ENCODE measurements around the gene L3MBTL4. TPM values are rescaled to one million over a fixed set of nuclear protein-coding genes. Genes with fewer than 3 reads are reported as not detected.
"Not testable (repeated sequence)": the region's sequence is repeated elsewhere in the genome, so short reads cannot be mapped to it uniquely, and the experiment has no call there.

L3MBTL4 gene
- total RNA-seq, 1 experiment from 2014 or later: 2.0 TPM

DNA sequence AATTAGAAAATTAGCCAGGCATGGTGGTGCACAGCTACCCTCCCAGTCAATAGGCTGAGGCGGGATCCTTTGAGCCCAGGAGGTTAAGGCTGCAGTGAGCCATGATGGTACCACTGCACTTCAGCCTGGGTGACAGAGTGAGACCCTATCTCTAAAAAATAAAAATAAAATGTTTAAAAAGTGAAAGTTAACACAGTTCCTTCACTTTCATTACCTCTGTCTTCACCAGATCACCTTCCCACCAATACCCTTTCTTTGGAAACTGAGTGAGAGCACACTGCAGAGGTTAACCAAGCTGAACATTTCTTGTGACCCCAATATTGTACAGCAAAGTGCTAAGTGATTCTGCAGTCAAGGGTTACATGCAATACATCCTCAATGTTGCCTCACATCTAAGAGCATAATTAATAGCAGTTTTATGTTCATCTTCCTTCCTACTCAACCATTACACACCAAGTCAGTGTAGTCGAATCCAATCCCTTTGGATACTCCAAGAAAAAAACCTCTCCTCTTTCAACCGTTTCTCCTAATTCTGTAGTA lies 1.7 kb downstream of the L3MBTL4 start:
- DNase-seq (ENCODE audit: low read depth, low spot score): no peak
- in situ Hi-C loops (cut with HindIII; ENCODE audit: low pct_unique_long_range_greater_than_20kb, low sequenced_read_pairs): no loop called here

DNA sequence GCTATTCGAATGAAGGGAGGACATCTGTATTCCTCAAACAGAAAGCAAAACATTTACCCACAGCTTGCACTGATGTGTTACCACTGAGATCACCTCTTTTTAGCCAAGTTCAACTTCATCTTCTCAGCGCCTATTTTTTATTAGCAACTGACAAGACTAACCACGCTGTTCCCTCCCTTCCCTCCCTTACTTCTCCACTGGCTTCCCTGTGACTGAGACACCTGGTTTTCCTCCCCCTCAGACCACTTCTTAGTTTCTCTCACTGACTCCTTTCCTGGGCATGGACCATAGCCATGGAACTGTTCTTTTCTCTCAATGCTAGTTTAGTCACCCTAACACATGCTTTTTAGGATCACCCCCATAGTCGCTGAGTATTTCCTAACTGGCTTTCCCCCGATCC lies 3.3 kb downstream of the L3MBTL4 start:
- in situ Hi-C loops (cut with HindIII; ENCODE audit: low pct_unique_long_range_greater_than_20kb, low sequenced_read_pairs): no loop called here
- no peak for DNase-seq (ENCODE audit: low read depth, low spot score)

DNA sequence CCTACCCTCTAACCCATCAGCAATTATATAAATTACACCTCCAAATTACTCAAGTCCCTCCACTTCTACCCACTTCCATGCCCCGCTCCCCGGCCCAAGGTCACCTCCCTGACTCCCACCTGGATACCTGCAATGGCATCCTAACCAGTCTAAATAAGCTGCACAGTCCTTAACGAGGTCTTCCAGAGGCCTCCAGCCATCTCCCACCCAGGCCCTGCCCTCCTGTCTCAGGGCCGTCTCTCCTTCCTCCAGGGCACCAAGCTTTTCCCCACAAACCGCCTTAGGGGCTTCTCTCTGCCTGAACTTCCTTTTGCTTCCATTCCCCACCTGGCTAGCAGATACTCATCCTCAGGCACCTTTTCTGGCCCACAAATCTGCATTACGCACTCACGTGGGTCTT lies 4.8 kb downstream of the L3MBTL4 start:
- no peak for DNase-seq (ENCODE audit: low read depth, low spot score)
- in situ Hi-C loops (cut with HindIII; ENCODE audit: low pct_unique_long_range_greater_than_20kb, low sequenced_read_pairs): no loop called here

DNA sequence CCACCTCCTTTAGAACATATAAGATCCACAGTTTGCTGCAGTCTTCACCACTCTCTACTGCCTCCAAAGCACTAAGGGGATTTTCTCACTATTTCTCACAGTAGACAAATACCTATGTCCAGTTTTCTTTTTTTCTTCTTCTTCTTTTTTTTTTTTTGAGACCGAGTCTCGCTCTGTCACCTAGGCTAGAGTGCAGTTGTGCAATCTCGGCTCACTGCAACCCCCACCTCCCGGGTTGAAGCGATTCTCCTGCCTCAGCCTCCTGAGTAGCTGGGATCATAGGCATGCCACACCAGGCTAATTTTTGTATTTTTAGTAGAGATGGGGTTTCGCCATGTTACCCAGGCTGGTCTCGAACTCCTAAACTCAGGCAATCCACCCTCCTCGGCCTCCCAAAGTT lies 6.2 kb downstream of the L3MBTL4 start:
- DNase-seq (ENCODE audit: low read depth, low spot score); in situ Hi-C loops (cut with HindIII; ENCODE audit: low pct_unique_long_range_greater_than_20kb, low sequenced_read_pairs): not testable (repeated sequence)

DNA sequence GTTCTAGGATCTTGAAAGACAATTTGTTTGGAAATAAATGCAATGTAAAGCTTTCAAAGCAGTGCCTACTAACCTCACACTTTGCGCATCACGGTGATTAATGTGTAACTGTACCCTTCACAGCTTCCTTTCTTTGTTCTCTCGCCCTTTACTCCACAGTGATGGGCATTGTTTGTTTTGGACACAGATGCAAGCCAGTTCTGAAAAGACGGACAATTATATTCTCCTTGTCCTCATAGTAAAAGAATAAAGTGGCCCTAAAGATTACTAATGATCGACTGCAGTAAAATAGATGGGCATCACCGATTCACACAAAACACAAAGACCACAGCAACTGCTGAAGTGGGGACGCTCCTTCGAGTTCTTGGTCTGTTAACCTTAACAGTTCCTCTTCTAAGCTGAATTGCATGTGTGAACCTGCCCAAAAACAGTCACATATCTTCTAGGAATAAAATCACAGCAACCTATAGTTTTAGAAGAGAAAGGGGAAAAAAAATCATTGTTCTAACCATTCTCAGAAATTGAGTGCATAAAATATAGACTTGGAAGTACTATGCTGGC lies 7.7 kb downstream of the L3MBTL4 start:
- in situ Hi-C loops (cut with HindIII; ENCODE audit: low pct_unique_long_range_greater_than_20kb, low sequenced_read_pairs): no loop called here
- DNase-seq (ENCODE audit: low read depth, low spot score): no peak

DNA sequence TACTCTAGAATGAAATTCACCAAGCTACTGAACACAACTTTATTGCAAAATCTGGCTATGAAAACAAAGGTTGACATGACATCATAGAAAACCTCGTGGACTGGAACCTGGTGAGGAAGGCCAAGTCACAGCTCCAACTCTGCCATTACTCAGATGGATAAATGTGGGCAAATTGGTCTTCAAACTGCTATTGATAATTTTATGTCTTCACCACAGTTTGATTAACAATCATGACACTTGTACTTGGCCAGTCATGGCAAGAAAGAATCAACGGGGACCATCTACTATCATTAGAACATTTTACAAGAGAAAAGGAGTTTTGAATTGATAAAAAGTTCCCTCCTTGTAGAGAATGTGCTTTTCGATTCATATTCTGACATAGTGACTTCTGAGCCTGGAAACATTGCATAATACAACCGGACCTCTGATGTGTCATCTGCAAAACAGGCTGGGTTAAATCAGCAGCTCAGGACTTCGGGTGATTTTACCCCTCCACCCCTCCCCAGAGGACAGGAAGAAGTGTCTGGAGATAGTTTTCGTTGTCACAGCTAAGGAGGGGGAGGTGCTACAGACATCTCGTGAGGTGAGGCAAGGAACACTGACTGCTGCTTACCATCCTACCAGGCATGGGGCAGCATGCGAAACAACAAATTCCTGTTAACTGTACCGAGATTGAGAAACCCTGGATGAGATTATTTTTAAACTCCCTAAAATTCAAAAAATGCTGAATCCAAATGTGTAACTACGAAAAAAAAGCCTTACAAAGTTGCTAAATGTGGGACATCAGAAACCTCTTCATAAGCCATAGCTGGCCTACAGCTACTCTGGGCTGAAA lies 8.4 kb downstream of the L3MBTL4 start:
- in situ Hi-C loops (cut with HindIII; ENCODE audit: low pct_unique_long_range_greater_than_20kb, low sequenced_read_pairs): no loop called here

DNA sequence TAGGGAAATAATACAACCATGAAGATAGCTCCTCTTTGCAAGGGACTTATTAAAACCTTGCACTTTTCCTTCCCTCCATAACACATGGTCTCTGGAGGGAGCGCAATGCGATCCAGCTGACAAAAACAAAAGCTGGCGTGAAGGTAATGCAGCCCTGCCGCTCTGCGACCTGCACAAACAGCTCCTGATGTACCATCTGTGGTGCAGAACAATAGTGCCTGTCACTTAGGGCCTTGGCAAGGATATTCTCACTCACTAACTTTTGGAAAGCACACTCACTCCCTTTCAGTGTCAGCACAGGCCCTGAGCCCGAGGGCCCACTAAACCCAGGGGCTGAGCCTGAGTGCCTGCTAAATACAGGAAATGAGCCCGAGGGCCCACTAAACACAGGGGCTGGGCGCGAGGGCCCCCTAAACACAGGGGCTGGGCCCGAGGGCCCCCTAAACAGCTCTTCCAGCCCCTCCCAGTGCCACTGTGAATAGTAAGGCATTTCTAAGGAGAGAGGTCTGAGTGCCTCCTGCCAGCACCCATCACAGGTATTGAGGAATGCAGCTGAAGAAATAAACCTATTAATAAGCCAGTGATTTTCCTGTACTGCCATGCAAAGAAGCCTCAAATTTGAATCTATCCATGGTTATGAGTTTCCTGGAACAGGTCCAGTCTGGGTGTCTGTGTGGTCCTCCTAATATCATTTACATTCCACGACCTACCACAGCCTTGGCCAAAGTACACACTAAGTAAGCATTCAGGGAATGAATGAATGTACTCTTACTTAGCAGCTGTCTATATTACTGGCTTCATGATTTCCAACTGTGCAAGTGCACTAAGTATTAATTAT lies 9.3 kb downstream of the L3MBTL4 start:
- in situ Hi-C loops (cut with HindIII; ENCODE audit: low pct_unique_long_range_greater_than_20kb, low sequenced_read_pairs): no loop called here
- no peak for DNase-seq (ENCODE audit: low read depth, low spot score)

More for the DNA sequence above, 8.4 kb downstream of the L3MBTL4 start:
- no peak for DNase-seq (ENCODE audit: low read depth, low spot score)

DNA sequence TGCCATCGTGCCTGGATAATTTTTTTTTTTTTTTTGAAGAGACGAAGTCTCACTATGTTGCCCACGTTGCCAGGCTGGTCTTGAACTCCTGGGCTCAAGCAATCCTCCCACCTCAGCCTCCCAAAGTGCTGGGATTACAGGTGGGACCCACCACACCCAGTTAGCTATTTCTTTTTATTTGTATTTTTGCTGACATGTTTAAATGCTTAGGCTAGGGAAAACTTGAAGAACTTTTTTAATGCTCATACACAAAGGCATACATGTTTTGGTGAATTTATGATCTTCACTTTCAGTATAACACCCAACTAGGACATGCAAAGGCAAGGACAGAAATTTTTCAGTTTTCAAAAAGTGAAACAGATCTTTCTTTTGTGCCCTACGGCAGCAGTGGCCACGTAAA lies 9.9 kb downstream of the L3MBTL4 start:
- in situ Hi-C loops (cut with HindIII; ENCODE audit: low pct_unique_long_range_greater_than_20kb, low sequenced_read_pairs): no loop called here

DNA sequence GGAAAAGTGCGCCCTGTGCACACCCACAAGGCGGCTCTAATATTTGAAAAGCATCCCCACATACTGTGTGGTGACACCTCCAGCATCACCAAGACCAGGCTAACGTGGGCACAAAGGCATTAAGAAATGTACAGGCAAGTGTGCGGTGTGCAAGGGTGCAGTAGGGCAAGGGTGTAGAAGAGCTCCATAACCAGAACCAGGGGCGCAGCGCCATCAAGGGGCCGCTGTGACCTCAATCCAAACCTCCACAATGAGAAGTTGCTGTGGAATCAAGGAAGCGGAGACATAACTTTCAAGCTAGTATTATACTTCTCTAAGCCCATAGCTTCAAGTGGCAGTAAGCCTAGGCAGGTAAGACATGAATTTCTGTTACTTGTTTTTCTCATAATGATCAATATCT lies 13.0 kb downstream of the L3MBTL4 start:
- in situ Hi-C loops (cut with HindIII; ENCODE audit: low pct_unique_long_range_greater_than_20kb, low sequenced_read_pairs): no loop called here
- peak; percentile 61 for DNase-seq (ENCODE audit: low read depth, low spot score)

More for the DNA sequence above, 9.9 kb downstream of the L3MBTL4 start:
- no peak for DNase-seq (ENCODE audit: low read depth, low spot score)

DNA sequence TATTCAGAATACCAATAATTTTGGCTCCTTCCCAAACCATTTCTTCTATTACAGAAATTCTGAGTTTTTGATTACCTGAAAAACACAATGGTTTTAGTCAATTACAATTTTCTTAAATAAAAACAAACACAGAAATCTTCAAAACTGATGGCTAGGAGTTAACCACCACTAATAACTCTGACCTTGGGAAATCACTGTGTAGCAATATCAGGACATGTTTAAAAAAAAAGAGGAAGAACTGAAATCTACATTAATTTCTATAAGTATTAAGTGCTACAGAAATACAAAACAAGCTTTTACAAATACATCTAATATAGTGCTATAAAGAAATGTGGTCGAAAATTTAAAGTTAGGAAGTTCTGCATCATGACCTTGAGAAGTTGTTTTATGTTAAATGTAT lies 14.9 kb downstream of the L3MBTL4 start:
- in situ Hi-C loops (cut with HindIII; ENCODE audit: low pct_unique_long_range_greater_than_20kb, low sequenced_read_pairs): no loop called here
- DNase-seq (ENCODE audit: low read depth, low spot score): no peak

DNA sequence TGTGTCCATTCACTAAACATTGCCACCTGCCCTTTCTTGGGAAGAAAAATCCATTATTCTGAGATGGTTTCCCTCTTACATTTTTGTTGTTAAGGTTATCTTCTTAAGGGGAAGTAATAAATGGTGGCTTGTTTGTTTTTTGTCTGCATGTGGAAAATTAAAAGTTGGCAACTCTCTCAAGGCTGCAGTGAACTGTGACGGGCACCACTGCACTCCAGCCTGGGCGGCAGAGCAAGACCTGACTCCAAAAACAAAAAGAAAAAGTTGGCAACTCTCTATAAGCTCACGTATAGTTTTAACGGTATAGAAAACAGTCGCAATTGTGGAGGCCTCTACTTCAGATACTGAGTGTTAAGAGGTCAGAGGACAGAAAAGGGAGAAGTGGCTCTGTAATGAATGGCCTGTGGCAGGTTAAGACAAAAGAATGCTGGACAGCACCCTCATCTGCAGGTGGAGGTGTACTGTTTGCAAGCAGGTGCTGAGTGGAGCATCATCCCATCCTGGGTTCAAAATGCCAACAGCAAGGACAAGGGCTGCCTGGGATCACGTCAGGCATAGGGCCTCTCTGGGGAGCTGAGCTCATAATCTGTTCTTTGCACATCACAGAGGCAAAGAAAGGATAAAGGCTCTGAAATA lies 16.7 kb downstream of the L3MBTL4 start:
- in situ Hi-C loops (cut with HindIII; ENCODE audit: low pct_unique_long_range_greater_than_20kb, low sequenced_read_pairs): no loop called here
- DNase-seq (ENCODE audit: low read depth, low spot score): no peak

DNA sequence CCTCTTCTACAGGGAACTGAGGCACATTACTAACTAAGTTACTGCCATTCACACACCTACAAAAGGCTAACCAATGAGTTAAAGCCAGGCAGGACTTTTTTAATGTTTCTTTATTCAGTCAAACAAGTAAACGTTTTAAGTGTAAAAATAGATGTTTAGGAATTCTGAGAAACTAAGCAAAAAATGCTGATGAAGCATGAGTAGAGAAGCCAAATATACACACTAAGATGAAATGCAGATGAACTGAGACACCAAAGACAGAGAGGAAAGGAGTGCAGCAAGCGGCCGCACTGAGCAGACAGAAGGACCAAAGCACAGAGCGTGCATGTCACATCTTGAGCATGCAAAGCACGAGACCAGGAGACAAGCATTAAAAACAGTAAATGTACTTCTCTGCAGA lies 17.9 kb downstream of the L3MBTL4 start:
- in situ Hi-C loops (cut with HindIII; ENCODE audit: low pct_unique_long_range_greater_than_20kb, low sequenced_read_pairs): no loop called here
- no peak for DNase-seq (ENCODE audit: low read depth, low spot score)

DNA sequence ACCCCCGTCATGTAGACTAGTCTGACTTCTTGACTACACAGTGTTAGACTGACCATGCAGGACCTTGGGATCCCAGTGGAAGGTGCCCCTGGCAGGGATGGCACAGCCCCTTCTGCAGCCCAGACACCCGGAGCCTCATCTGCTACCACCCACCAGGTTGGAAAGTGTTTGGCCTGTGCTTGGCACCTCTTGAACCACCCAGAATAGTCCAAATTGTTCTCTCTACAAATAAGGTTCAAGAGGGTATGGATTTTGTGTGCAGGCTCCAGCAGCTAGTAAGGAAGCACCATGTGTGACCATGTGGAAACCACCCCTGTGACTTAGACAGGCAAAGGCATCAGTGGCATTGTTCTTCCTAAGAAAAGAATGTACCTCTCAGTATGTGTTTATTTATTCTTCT lies 18.4 kb downstream of the L3MBTL4 start:
- in situ Hi-C loops (cut with HindIII; ENCODE audit: low pct_unique_long_range_greater_than_20kb, low sequenced_read_pairs): no loop called here
- no peak for DNase-seq (ENCODE audit: low read depth, low spot score)

DNA sequence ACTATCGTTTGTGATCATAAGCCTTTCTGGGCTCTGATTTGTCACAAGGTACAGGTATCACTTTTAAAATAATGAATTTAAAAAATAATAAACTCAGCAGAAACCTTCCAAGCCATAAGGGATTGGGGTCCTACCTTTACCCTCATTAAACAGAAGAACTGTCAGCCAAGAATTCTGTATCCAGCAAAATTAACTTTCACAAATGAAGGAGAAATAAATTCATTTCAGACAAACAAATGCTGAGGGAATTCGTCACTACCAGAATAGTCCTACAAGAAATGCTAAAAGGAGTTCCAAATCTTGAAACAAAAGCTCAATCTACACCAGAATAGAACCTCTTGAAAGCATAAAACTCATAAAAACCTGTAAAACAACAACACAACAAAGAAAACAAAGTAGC lies 25.7 kb downstream of the L3MBTL4 start:
- in situ Hi-C loops (cut with HindIII; ENCODE audit: low pct_unique_long_range_greater_than_20kb, low sequenced_read_pairs): no loop called here
- no peak for DNase-seq (ENCODE audit: low read depth, low spot score)

DNA sequence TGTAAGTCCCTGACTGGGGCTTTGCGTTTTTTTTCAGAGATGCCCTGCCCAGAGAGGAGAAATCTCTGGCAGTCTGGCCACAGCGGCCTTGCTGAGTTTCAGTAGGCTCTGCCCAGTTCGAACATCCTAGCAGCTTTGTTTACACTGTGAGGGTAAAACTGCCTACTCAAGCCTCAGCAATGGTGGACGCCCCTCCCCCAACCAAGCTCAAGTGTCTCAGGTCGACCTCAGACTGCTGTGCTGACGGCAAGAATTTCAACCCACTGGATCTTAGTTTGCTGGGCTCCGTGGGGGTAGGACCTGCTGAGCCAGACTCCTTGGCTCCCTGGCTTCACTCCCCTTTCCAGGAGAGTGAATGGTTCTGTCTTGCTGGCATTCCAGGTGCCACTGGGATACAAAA lies 31.7 kb downstream of the L3MBTL4 start:
- in situ Hi-C loops (cut with HindIII; ENCODE audit: low pct_unique_long_range_greater_than_20kb, low sequenced_read_pairs): no loop called here
- no peak for DNase-seq (ENCODE audit: low read depth, low spot score)

DNA sequence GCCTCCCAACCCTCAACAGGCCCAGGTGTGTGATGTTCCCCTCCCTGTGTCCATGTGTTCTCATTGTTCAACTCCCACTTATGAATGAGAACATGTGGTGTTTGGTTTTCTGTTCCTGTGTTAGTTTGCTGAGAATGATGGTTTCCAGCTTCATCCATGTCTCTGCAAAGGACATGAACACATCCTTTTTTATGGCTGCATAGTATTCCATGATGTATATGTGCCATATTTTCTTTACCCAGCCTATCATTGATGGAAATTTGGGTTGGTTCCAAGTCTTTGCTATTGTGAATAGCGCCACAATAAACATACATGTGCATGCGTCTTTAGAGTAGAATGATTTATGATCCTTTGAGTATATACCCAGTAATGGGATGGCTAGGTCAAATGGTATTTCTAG lies 37.2 kb downstream of the L3MBTL4 start:
- DNase-seq (ENCODE audit: low read depth, low spot score); in situ Hi-C loops (cut with HindIII; ENCODE audit: low pct_unique_long_range_greater_than_20kb, low sequenced_read_pairs): not testable (repeated sequence)

DNA sequence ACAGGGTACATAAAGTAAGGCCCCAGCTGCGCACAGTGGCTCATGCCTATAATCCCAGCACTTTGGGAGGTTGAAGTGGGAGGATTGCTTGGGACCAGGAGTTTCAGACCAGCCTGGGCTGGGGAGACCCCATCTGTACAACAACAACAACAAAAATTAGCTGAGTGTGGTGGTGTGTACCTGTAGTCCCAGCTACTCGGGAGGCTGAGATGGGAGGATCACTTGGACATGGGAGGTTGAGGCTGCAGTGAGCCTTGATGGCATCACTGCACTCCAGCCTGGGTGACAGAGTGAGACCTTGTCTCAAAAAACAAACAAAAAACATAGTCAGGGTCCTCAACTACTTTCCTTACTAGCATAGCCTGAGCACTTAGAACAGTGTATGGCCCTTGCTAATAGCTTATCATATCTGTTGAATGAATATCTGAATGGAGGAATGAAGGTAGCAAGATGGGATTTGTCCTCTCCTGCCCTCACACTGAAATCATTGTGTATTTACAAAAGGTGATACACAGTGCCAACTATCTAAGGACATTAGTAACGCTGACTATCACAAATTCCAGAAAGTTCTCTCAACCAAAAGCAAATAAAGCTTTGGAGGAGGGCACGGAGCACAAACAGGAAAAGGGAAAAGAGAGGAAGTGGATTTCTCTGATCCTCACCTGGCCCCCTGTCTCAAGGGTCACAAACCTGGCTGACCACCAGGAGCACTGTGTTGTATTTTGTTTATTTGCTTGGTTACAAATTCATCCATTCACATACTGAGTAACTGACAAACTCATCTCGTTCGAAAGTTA lies 38.1 kb downstream of the L3MBTL4 start:
- in situ Hi-C loops (cut with HindIII; ENCODE audit: low pct_unique_long_range_greater_than_20kb, low sequenced_read_pairs): no loop called here
- DNase-seq (ENCODE audit: low read depth, low spot score): no peak

Measured in SK-MEL-5 (cell line).